Measurements from ENCODE around the gene PLB1.

Gene PLB1

DNA sequence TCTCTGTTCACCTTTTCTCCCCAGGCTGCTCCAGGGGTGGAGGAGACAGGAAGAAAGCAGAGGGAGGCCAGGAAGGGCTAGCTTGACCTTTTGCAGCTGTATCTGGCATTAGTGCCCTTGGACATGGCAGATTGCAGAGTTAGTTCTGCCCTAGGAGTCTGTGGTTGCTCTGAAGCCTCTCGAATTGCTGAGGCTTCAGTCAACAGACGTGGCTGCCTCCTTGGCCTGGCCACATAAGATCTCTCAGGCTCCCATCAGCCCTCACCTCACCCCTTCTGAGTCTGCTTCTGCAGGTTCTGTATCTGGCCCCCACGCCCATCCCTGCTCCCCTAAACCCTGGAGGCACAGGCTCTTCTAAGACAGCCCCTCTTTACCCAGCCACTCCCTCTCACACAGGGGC is 18.2 kb upstream of the PLB1 start:
- DNase-seq = no peak
- Histone ChIP-seq H3K27ac (no peak overlapping the region), H3K27me3 (ENCODE audit: insufficient read depth, low read depth, severe bottlenecking) (no peaks in the 10 kb centered on the region), H3K36me3 (no peaks in the 10 kb centered on the region), H3K9me3 (ENCODE audit: severe bottlenecking) (peaks cover 14% of the 10 kb centered on the region), H3K4me3 (ENCODE audit: low read depth, low read length) (no peak overlapping the region)
- TF ChIP-seq, protein P1, sequence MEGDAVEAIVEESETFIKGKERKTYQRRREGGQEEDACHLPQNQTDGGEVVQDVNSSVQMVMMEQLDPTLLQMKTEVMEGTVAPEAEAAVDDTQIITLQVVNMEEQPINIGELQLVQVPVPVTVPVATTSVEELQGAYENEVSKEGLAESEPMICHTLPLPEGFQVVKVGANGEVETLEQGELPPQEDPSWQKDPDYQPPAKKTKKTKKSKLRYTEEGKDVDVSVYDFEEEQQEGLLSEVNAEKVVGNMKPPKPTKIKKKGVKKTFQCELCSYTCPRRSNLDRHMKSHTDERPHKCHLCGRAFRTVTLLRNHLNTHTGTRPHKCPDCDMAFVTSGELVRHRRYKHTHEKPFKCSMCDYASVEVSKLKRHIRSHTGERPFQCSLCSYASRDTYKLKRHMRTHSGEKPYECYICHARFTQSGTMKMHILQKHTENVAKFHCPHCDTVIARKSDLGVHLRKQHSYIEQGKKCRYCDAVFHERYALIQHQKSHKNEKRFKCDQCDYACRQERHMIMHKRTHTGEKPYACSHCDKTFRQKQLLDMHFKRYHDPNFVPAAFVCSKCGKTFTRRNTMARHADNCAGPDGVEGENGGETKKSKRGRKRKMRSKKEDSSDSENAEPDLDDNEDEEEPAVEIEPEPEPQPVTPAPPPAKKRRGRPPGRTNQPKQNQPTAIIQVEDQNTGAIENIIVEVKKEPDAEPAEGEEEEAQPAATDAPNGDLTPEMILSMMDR (IDR thresholded peaks at IDR 0.05; ENCODE audit: low read depth, low read length) = no peak

DNA sequence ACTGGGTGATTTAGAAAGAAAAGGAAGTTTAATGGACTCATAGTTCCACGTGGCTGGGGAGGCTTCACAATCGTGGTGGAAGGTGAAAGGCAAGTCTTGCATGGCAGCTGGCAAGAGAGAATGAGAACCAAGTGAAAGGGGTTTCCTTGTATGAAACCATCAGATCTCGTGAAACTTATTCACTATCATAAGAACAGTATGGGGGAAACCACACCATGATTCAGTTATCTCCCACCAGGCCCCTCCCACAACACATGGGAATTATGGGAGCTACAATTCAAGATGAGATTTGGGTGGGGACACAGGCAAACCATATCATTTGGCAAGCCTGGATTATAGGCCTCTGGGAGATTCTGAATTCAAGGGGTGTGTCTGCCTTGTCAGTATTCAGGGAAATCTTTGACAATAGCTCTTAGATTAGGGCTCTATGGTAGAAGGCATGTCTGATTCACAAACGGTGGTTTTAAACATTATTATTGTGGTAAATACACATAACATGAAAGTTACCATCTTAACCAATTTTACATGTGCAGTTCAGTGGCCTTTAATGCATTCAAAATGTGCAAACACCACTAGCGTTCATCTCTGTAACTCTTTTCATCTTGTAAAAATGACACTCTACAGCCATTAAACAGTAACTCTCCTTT is 15.3 kb upstream of the PLB1 start:
- Histone ChIP-seq H3K27ac (no peak overlapping the region), H3K27me3 (ENCODE audit: insufficient read depth, low read depth, severe bottlenecking) (no peaks in the 10 kb centered on the region)
- TF ChIP-seq, protein P1 (IDR thresholded peaks at IDR 0.05; ENCODE audit: low read depth, low read length) = no peak

DNA sequence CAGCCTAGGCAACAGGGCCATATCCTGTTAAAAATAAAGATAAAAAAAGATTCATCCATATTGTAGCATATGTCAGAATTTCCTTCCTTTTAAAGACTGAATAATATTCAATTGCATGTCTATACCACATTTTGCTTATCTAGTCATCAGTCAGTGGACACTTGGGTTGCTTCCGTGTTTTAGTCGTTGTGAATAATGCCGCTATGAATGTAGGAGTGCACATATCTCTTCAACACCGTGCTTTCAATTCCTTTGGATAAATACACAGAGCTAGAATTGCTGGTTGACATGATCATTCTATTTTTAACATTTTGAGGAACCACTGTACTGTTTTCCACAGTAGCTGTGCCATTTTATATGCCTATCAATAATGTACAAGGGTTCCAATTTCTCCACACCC is 14.0 kb upstream of the PLB1 start:
- TF ChIP-seq, protein P1 (IDR thresholded peaks at IDR 0.05; ENCODE audit: low read depth, low read length) = no peak
- peaks cover 2% of the 10 kb centered on the region for H3K9me3 ChIP-seq (ENCODE audit: severe bottlenecking)
- no peak overlapping the region for H3K27ac ChIP-seq
- no peaks in the 10 kb centered on the region for H3K27me3 ChIP-seq (ENCODE audit: insufficient read depth, low read depth, severe bottlenecking)
- H3K36me3 ChIP-seq = no peaks in the 10 kb centered on the region
- DNase-seq = no peak
- no peak overlapping the region for H3K4me3 ChIP-seq (ENCODE audit: low read depth, low read length)

More for the DNA sequence above, 15.3 kb upstream of the PLB1 start:
- Histone ChIP-seq H3K9me3 (ENCODE audit: severe bottlenecking) (peaks cover 2% of the 10 kb centered on the region), H3K4me3 (ENCODE audit: low read depth, low read length) (no peak overlapping the region), H3K36me3 (no peaks in the 10 kb centered on the region)
- DNase-seq = no peak

DNA sequence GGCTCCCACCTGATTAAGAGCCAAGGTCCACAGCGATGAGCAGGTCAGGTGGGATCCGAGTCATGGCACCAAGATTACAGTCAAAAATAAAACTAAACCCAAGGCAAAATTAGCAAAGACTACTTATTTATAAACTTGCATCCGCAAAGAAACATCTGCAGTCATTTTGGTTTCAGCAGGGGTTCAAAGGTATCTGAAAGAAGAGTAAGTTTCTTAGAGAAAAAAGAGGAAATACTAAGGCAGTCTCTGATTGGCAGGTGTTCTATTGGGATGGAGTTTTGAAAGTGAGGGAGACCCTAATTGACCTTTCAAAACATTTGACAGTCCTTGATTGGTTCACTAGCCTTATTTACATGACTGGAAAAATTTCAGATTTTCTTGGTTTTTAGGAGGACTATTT is 11.0 kb upstream of the PLB1 start:
- DNase-seq = no peak
- Histone ChIP-seq H3K36me3 (no peaks in the 10 kb centered on the region), H3K27me3 (ENCODE audit: insufficient read depth, low read depth, severe bottlenecking) (no peaks in the 10 kb centered on the region), H3K27ac (no peak overlapping the region), H3K4me3 (ENCODE audit: low read depth, low read length) (no peak overlapping the region), H3K9me3 (ENCODE audit: severe bottlenecking) (peaks cover 4% of the 10 kb centered on the region)
- TF ChIP-seq, protein P1 (IDR thresholded peaks at IDR 0.05; ENCODE audit: low read depth, low read length) = no peak

DNA sequence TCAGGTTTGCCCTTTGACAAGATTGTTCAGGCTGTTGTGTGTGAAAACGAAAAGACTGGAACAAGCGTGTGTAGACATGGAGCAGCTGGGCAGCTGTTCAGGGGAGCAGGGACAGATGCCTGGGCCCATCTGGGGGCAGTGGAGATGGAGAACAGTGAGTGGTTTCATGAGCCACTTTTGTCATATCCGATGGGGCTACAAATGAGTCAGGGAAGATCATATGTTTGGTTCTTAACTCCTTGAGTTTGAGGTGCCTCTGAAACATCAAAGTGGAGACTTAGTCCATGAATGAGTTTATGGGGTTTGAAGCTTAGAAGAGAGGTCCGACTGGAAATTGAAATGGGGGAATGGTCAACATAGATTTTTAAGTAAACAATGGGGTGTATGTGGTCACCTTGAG is 9.3 kb upstream of the PLB1 start:
- TF ChIP-seq, protein P1 (IDR thresholded peaks at IDR 0.05; ENCODE audit: low read depth, low read length) = no peak

DNA sequence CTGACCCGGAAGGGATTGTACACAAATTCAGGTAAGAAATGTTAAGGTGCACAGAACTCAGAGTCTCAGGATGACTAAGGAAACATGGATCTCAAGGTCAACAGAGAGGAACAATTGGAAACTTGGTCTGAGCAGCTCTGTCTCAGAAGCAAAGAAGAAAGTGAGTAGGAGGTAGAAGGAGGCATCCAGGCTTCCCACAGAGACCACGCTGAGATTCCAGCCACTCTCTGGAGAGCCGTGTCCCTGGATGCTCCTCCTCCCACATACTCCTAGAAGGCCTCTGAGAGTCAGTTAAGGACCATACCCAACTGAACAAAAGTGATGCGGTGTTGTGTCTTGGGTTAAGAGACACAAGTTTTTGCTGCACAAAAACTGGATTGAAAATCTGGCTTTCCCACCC is 8.6 kb upstream of the PLB1 start:
- no peaks in the 10 kb centered on the region for H3K27me3 ChIP-seq (ENCODE audit: insufficient read depth, low read depth, severe bottlenecking)
- peaks cover 4% of the 10 kb centered on the region for H3K9me3 ChIP-seq (ENCODE audit: severe bottlenecking)
- DNase-seq = no peak
- H3K27ac ChIP-seq = no peak overlapping the region
- no peaks in the 10 kb centered on the region for H3K36me3 ChIP-seq
- TF ChIP-seq, protein P1 (IDR thresholded peaks at IDR 0.05; ENCODE audit: low read depth, low read length) = no peak
- no peak overlapping the region for H3K4me3 ChIP-seq (ENCODE audit: low read depth, low read length)

More for the DNA sequence above, 9.3 kb upstream of the PLB1 start:
- no peak for DNase-seq
- Histone ChIP-seq H3K27ac (no peak overlapping the region), H3K4me3 (ENCODE audit: low read depth, low read length) (no peak overlapping the region), H3K27me3 (ENCODE audit: insufficient read depth, low read depth, severe bottlenecking) (no peaks in the 10 kb centered on the region), H3K9me3 (ENCODE audit: severe bottlenecking) (peaks cover 4% of the 10 kb centered on the region), H3K36me3 (no peaks in the 10 kb centered on the region)

Measured in WERI-Rb-1 (cell line).